Ovary (tissue), 9 donors: ENCODE data around the gene PIWIL1. TPM values are rescaled to one million over a fixed set of nuclear protein-coding genes. Genes with fewer than 3 reads are reported as not detected.

Experiments
- DNase-seq, 5 donors: peaks; one replicate each; pipeline ENCODE4 v3.0.0-alpha.2; 2019 to 2020
- H3K27ac ChIP-seq, 2 donors: fragments of 200-600 bp; one replicate each; pipeline versions ENCODE4 v1.5.1 to v1.8.0; 2019 to 2022
- H3K27me3 ChIP-seq: fragments of 200-600 bp; one replicate; pipeline ENCODE4 v1.8.0; 2022
- H3K36me3 ChIP-seq: fragments of 200-600 bp; sonication (generic); one replicate; pipeline ENCODE4 v1.5.1; 2019
- H3K4me1 ChIP-seq: one replicate; pipeline ENCODE4 v1.8.1; 2013; ENCODE audit warnings: mild to moderate bottlenecking, moderate library complexity; ENCODE audit not compliant: insufficient read depth
- H3K4me3 ChIP-seq: fragments of 200-600 bp; sonication (generic); one replicate; pipeline ENCODE4 v1.5.1; 2017
- H3K9me3 ChIP-seq, 2 donors: fragments of 200-600 bp in 1 of 2; sonication (generic) in 1 of 2; one replicate each; pipeline versions ENCODE4 v1.5.1 to v1.8.1; 2013 to 2019; ENCODE audit warnings: mild to moderate bottlenecking in 1 of 2, moderate library complexity in 1 of 2
- EP300 ChIP-seq: sonication (generic); formaldehyde crosslinking; IDR thresholded peaks from one replicate; pipeline ENCODE4 v1.6.1; 2017; ENCODE audit warnings: antibody characterized with exemption
- POLR2A ChIP-seq: fragments of 450-650 bp; IDR thresholded peaks from one replicate; pipeline ENCODE4 v1.6.1; 2017; ENCODE audit warnings: antibody characterized with exemption, mild to moderate bottlenecking, moderate library complexity
- WGBS, 3 donors: extraction: QIAGEN DNeasy Blood & Tissue Kit in 1 of 3; methylation state at CpG; one replicate each; pipeline versions ENCODE4 v1.1.5 to v1.1.7; 2013 to 2017; 5-methylcytosine and 5-hydroxymethylcytosine counted together
- intact Hi-C, 4 donors: fragments of 100-400 bp; cut with DNase I; formaldehyde crosslinking; loops; one replicate each; pipeline versions ENCODE4 v1.11.0 to v1.15.1; 2022 to 2023
- polyA plus RNA-seq, 2 donors: library from polyadenylated mRNA; stranded (reverse); fragments of 200-250 nt in 1 of 2; fragments of 350-450 nt in 1 of 2; fragmentation: Illumina TruSeq in 1 of 2; extraction: RNeasy Lipid Tissue Mini Kit (QIAGEN cat#74804) in 1 of 2; gene quantifications; one replicate each; pipeline ENCODE4 v1.2.3, GENCODE V29; 2013 to 2014
- total RNA-seq, 7 donors: library from RNA; depleted of rRNA in 2 of 7; stranded (reverse); fragments of >200 nt in 2 of 7; fragmentation: NEBNext Ultra II Directional in 3 of 7; extraction: Animal tissue kit (Norgen Biotek cat#: 25700) in 3 of 7; gene quantifications; one replicate each; pipeline versions ENCODE4 v1.1.0 to v1.2.4, GENCODE V29; 2016 to 2023
- TF ChIP-seq, protein P1 (sequence below), 3 donors: fragments of 450-650 bp in 2 of 3; fragments of 200-600 bp in 1 of 3; IDR thresholded peaks; one replicate each; pipeline versions ENCODE4 v1.5.1 to v1.8.0; 2016 to 2022; ENCODE audit warnings: antibody characterized with exemption in 3 of 3, mild to moderate bottlenecking in 1 of 3
- donor health status: DM: no; HTN: no; CAD: no; lungs with moderate emphysema.
- donor health status: DM: no; HTN: no; CAD: no.
- donor health status: Bipolar disorder and iron deficiency.
- donor health status: DM: yes; HTN: yes; CAD: no.
- donor health status: DM: no; HTN: no; CAD: no.
- donor health status: DM: yes; HTN: yes; CAD: no.

The PIWIL1 gene
- total and polyA plus RNA-seq, 9 donors = 0.12 to 1.3 (median 0.33) TPM; not detected in 5

DNA sequence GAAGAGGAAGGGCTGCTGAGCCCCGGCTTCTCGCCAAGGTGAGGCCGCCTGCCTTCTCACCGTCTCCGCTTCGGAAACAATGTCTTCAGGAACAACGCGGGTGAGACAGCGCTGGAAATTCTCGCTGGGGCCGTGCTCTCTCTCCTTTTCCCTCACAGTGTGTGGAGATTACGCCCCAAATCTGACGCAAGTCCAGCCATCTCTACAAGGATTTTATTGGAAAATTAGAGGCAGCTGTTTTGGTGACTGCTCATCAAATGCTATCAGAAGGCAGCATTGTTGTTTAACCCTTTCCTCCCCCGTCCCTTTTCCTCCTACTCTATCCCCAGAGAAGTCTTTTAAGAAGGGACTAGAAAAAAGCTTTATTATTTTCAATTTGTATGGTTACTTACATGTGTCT is 53.5 kb downstream of the PIWIL1 start:
- Histone ChIP-seq H3K4me1 (no peaks in the 10 kb centered on the region), H3K27ac (no peak overlapping the region), H3K27me3 (peaks cover 3% of the 10 kb centered on the region), H3K9me3 (no peaks in the 10 kb centered on the region), H3K36me3 (no peaks in the 10 kb centered on the region), H3K4me3 (no peak overlapping the region)
- 47 to 60% (median 48%) methylated on average over 14 of the region's 14 CpGs for WGBS, 3 donors
- intact Hi-C loops = no loop called here
- no peak for TF ChIP-seq POLR2A
- no peak for TF ChIP-seq EP300
- TF ChIP-seq, protein P1, sequence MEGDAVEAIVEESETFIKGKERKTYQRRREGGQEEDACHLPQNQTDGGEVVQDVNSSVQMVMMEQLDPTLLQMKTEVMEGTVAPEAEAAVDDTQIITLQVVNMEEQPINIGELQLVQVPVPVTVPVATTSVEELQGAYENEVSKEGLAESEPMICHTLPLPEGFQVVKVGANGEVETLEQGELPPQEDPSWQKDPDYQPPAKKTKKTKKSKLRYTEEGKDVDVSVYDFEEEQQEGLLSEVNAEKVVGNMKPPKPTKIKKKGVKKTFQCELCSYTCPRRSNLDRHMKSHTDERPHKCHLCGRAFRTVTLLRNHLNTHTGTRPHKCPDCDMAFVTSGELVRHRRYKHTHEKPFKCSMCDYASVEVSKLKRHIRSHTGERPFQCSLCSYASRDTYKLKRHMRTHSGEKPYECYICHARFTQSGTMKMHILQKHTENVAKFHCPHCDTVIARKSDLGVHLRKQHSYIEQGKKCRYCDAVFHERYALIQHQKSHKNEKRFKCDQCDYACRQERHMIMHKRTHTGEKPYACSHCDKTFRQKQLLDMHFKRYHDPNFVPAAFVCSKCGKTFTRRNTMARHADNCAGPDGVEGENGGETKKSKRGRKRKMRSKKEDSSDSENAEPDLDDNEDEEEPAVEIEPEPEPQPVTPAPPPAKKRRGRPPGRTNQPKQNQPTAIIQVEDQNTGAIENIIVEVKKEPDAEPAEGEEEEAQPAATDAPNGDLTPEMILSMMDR (IDR thresholded peaks at IDR 0.05) = no peak
- DNase-seq = no peak

DNA sequence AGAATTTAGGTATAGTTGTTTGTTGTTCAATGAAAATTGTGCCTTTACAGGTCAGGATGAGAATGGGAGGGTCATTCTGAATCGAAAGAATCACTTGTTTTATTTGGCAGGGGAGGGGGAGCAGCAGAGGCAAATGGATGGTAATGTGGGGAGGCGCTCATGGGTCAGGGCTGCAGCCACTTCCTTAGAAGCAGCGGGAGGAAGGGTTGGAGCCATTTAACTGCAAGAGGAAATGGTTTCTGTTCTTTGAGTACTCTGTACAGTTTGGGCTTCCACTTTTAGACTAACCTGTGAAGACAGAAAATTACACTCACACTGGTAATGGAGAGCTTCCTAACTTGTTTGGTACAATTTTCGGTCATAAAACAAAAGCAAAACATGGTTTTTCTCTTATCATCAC is 57.2 kb downstream of the PIWIL1 start:
- intact Hi-C loops = no loop called here
- Histone ChIP-seq H3K36me3 (no peaks in the 10 kb centered on the region), H3K4me1 (no peaks in the 10 kb centered on the region), H3K27ac (no peak overlapping the region), H3K27me3 (no peaks in the 10 kb centered on the region), H3K9me3 (no peaks in the 10 kb centered on the region), H3K4me3 (no peak overlapping the region)
- WGBS, 3 donors = 13 to 30% (median 20%) methylated on average over 4 of the region's 4 CpGs
- DNase-seq = no peak
- TF ChIP-seq EP300 = no peak
- TF ChIP-seq, protein P1 (IDR thresholded peaks at IDR 0.05) = no peak
- TF ChIP-seq POLR2A = no peak

DNA sequence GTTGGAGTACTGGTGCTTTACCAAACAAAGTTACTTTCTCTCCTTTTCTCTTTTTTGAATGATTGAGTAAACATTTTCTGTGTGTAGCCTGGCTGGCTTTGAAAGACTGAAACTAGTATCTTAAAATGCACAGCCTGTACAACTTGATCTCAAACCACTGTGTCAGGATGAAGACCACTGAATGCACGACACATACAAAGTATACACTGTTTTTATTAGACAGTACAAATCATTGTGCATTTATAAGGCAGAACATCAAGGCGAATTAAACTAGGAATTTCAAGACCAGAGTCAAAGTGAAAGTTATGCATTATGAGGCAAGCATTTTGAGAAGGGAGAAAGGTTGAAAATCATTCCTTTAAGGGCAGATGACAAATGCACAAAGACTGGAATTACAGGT is 59.0 kb downstream of the PIWIL1 start:
- Histone ChIP-seq H3K9me3 (no peaks in the 10 kb centered on the region), H3K27me3 (no peaks in the 10 kb centered on the region), H3K36me3 (no peaks in the 10 kb centered on the region), H3K27ac (no peak overlapping the region), H3K4me3 (no peak overlapping the region), H3K4me1 (no peaks in the 10 kb centered on the region)
- WGBS, 3 donors = 43 to 64% (median 50%) methylated on average over 2 of the region's 2 CpGs
- intact Hi-C loops = no loop called here
- no peak for TF ChIP-seq EP300
- TF ChIP-seq, protein P1 (IDR thresholded peaks at IDR 0.05) = no peak
- TF ChIP-seq POLR2A = no peak
- DNase-seq = no peak

DNA sequence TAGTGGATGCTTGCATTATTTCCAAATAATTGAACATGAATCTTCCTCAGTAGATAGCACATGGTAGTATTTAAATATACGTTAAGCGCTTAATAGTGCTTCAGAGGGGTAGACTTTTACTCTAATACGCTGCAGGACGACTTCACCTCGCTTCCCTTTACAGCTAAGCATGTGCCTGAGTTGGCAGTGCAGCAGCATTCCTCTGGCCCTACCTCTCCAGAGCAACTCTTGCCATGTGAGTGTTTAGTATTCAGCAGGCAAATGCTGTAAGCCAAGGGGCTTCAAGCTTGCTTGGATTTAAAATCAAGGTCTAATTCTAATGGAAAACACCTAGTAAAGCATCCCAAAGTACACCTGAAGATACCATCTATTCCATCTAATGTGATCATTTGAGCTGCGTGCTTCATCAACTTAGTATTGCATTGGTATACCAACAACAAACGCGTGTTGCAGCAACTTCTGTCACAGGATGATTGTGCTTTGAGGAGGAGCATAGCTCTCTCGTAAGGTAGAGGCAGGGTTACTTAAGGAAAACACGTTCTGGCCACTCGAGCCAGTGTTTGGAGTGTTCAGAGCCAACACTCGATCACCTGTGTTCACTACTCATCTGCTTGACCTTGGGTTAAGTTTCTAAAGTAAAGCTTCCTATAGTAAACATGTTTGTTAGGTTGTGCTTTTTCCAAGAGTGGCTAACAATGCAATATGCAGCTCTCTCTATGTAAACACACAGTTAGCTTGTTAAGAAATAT is 60.6 kb downstream of the PIWIL1 start:
- 78 to 84% (median 80%) methylated on average over 12 of the region's 12 CpGs for WGBS, 3 donors
- no peak overlapping the region for H3K4me3 ChIP-seq
- DNase-seq = no peak
- H3K36me3 ChIP-seq = no peaks in the 10 kb centered on the region
- H3K4me1 ChIP-seq = no peaks in the 10 kb centered on the region
- H3K27ac ChIP-seq = no peak overlapping the region
- TF ChIP-seq, protein P1 (IDR thresholded peaks at IDR 0.05) = no peak
- TF ChIP-seq EP300 = no peak
- TF ChIP-seq POLR2A = no peak
- no peaks in the 10 kb centered on the region for H3K27me3 ChIP-seq
- intact Hi-C loops = no loop called here
- H3K9me3 ChIP-seq = no peaks in the 10 kb centered on the region
